ENCODE data around the gene CDC42SE2. TPM values are rescaled to one million over a fixed set of nuclear protein-coding genes. Genes with fewer than 3 reads are reported as not detected.

The CDC42SE2 gene
- total RNA-seq, 1 donor from 2014 or later, result 27.8 TPM

- Mint-ChIP-seq H3K27ac (peak overlapping the region; percentile 29), H3K36me3 (peaks cover 12% of the 10 kb centered on the region), H3K4me3 (no peak overlapping the region), H3K9me3 (no peaks in the 10 kb centered on the region), H3K4me1 (ENCODE audit: unreplicated experiment) (peaks cover 13% of the 10 kb centered on the region), H3K27me3 (no peaks in the 10 kb centered on the region)
- TF ChIP-seq, protein P1, sequence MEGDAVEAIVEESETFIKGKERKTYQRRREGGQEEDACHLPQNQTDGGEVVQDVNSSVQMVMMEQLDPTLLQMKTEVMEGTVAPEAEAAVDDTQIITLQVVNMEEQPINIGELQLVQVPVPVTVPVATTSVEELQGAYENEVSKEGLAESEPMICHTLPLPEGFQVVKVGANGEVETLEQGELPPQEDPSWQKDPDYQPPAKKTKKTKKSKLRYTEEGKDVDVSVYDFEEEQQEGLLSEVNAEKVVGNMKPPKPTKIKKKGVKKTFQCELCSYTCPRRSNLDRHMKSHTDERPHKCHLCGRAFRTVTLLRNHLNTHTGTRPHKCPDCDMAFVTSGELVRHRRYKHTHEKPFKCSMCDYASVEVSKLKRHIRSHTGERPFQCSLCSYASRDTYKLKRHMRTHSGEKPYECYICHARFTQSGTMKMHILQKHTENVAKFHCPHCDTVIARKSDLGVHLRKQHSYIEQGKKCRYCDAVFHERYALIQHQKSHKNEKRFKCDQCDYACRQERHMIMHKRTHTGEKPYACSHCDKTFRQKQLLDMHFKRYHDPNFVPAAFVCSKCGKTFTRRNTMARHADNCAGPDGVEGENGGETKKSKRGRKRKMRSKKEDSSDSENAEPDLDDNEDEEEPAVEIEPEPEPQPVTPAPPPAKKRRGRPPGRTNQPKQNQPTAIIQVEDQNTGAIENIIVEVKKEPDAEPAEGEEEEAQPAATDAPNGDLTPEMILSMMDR (conservative IDR thresholded peaks at IDR 0.05), result peak; percentile 93
- peak; percentile 78 for DNase-seq (ENCODE audit: extremely low spot score, unreplicated experiment)
Measured at GRCh38 chr5:131417240-131417869, 153.5 kb downstream of the CDC42SE2 start.

- peaks cover 12% of the 10 kb centered on the region for H3K4me1 Mint-ChIP-seq (ENCODE audit: unreplicated experiment)
- no peak overlapping the region for H3K27ac Mint-ChIP-seq
- H3K36me3 Mint-ChIP-seq, result peaks cover 16% of the 10 kb centered on the region
- no peak for DNase-seq (ENCODE audit: extremely low spot score, unreplicated experiment)
- H3K4me3 Mint-ChIP-seq, result no peak overlapping the region
- no peaks in the 10 kb centered on the region for H3K9me3 Mint-ChIP-seq
- no peaks in the 10 kb centered on the region for H3K27me3 Mint-ChIP-seq
- TF ChIP-seq, protein P1 (conservative IDR thresholded peaks at IDR 0.05), result no peak
Measured at GRCh38 chr5:131418846-131419245, 155.0 kb downstream of the CDC42SE2 start.

- Mint-ChIP-seq H3K4me3 (no peak overlapping the region), H3K4me1 (ENCODE audit: unreplicated experiment) (peaks cover 6% of the 10 kb centered on the region), H3K9me3 (no peaks in the 10 kb centered on the region), H3K27ac (no peak overlapping the region), H3K36me3 (peaks cover 16% of the 10 kb centered on the region), H3K27me3 (no peaks in the 10 kb centered on the region)
- no peak for DNase-seq (ENCODE audit: extremely low spot score, unreplicated experiment)
- TF ChIP-seq, protein P1 (conservative IDR thresholded peaks at IDR 0.05), result no peak
Measured at GRCh38 chr5:131419877-131420276, 156.0 kb downstream of the CDC42SE2 start.

- DNase-seq (ENCODE audit: extremely low spot score, unreplicated experiment), result no peak
- no peaks in the 10 kb centered on the region for H3K27me3 Mint-ChIP-seq
- no peak overlapping the region for H3K27ac Mint-ChIP-seq
- peaks cover 20% of the 10 kb centered on the region for H3K36me3 Mint-ChIP-seq
- no peaks in the 10 kb centered on the region for H3K4me1 Mint-ChIP-seq (ENCODE audit: unreplicated experiment)
- TF ChIP-seq, protein P1 (conservative IDR thresholded peaks at IDR 0.05), result peak; percentile 68
- no peaks in the 10 kb centered on the region for H3K9me3 Mint-ChIP-seq
- H3K4me3 Mint-ChIP-seq, result no peak overlapping the region
Measured at GRCh38 chr5:131423056-131423455, 159.2 kb downstream of the CDC42SE2 start.

GRCh38 chr5:131426011-131426410, 162.2 kb downstream of the CDC42SE2 start:
- Mint-ChIP-seq H3K27ac (no peak overlapping the region), H3K27me3 (no peaks in the 10 kb centered on the region), H3K9me3 (no peaks in the 10 kb centered on the region), H3K4me3 (no peak overlapping the region), H3K36me3 (peaks cover 23% of the 10 kb centered on the region), H3K4me1 (ENCODE audit: unreplicated experiment) (no peaks in the 10 kb centered on the region)
- no peak for DNase-seq (ENCODE audit: extremely low spot score, unreplicated experiment)
- TF ChIP-seq, protein P1 (conservative IDR thresholded peaks at IDR 0.05), result no peak

Data from type B pancreatic cell (in vitro differentiated cells).